ENCODE data around the gene IPO7.

The IPO7 gene

GRCh38 chr11:9428706-9429105 is 44.3 kb downstream of the IPO7 start:
- TF ChIP-seq CTCF (IDR thresholded peaks at IDR 0.05; ENCODE audit: insufficient read depth, low read length) (no peak), POLR2AphosphoS5 (IDR thresholded peaks at IDR 0.05; ENCODE audit: low read depth) (no peak), SPI1 (IDR thresholded peaks at IDR 0.05; ENCODE audit: borderline replicate concordance, low read depth) (no peak), REST (IDR thresholded peaks at IDR 0.05; ENCODE audit: insufficient replicate concordance, low read depth) (no peak), GABPA (IDR thresholded peaks at IDR 0.05; ENCODE audit: low read depth) (no peak)
- no peaks in the 10 kb centered on the region for H3K27me3 ChIP-seq (ENCODE audit: insufficient read depth, poor library complexity, severe bottlenecking)
- no peak for DNase-seq (ENCODE audit: low read depth in 1 of 2, low spot score in 1 of 2)
- no peak overlapping the region for H3K4me3 ChIP-seq (replicated peaks; ENCODE audit: insufficient read depth, low read length)
- no peak overlapping the region for H3K27ac ChIP-seq (replicated peaks)

- H3K27ac ChIP-seq (replicated peaks): no peak overlapping the region
- TF ChIP-seq GABPA (IDR thresholded peaks at IDR 0.05; ENCODE audit: low read depth) (no peak), REST (IDR thresholded peaks at IDR 0.05; ENCODE audit: insufficient replicate concordance, low read depth) (no peak), POLR2AphosphoS5 (IDR thresholded peaks at IDR 0.05; ENCODE audit: low read depth) (no peak), CTCF (IDR thresholded peaks at IDR 0.05; ENCODE audit: insufficient read depth, low read length) (no peak), SPI1 (IDR thresholded peaks at IDR 0.05; ENCODE audit: borderline replicate concordance, low read depth) (no peak)
- no peak for DNase-seq (ENCODE audit: low read depth in 1 of 2, low spot score in 1 of 2)
- H3K4me3 ChIP-seq (replicated peaks; ENCODE audit: insufficient read depth, low read length): no peak overlapping the region
- no peaks in the 10 kb centered on the region for H3K27me3 ChIP-seq (ENCODE audit: insufficient read depth, poor library complexity, severe bottlenecking)
These were observed 54.2 kb downstream of the IPO7 start for GRCh38 chr11:9438611-9439010.

GRCh38 chr11:9446230-9446629 is 61.8 kb downstream of the IPO7 start:
- Histone ChIP-seq H3K27me3 (ENCODE audit: insufficient read depth, poor library complexity, severe bottlenecking) (no peaks in the 10 kb centered on the region), H3K27ac (replicated peaks) (no peak overlapping the region), H3K4me3 (replicated peaks; ENCODE audit: insufficient read depth, low read length) (no peak overlapping the region)
- TF ChIP-seq SPI1 (IDR thresholded peaks at IDR 0.05; ENCODE audit: borderline replicate concordance, low read depth) (no peak), CTCF (IDR thresholded peaks at IDR 0.05; ENCODE audit: insufficient read depth, low read length) (no peak), GABPA (IDR thresholded peaks at IDR 0.05; ENCODE audit: low read depth) (no peak), POLR2AphosphoS5 (IDR thresholded peaks at IDR 0.05; ENCODE audit: low read depth) (no peak), REST (IDR thresholded peaks at IDR 0.05; ENCODE audit: insufficient replicate concordance, low read depth) (no peak)
- no peak for DNase-seq (ENCODE audit: low read depth in 1 of 2, low spot score in 1 of 2)

All from HL-60 (cell line).